GM21526 (cell line): Measurements from ENCODE around the gene IQCB1.
"Not testable (repeated sequence)": the region's sequence is repeated elsewhere in the genome, so short reads cannot be mapped to it uniquely, and the experiment has no call there.

Experiments used
- ATAC-seq: cut with Tn5 transposase; IDR thresholded peaks from one replicate; pipeline ENCODE4 v1.9.1; 2021; ENCODE audit warnings: moderate library complexity; ENCODE audit not compliant: unreplicated experiment, low FRiP score

IQCB1 gene

DNA sequence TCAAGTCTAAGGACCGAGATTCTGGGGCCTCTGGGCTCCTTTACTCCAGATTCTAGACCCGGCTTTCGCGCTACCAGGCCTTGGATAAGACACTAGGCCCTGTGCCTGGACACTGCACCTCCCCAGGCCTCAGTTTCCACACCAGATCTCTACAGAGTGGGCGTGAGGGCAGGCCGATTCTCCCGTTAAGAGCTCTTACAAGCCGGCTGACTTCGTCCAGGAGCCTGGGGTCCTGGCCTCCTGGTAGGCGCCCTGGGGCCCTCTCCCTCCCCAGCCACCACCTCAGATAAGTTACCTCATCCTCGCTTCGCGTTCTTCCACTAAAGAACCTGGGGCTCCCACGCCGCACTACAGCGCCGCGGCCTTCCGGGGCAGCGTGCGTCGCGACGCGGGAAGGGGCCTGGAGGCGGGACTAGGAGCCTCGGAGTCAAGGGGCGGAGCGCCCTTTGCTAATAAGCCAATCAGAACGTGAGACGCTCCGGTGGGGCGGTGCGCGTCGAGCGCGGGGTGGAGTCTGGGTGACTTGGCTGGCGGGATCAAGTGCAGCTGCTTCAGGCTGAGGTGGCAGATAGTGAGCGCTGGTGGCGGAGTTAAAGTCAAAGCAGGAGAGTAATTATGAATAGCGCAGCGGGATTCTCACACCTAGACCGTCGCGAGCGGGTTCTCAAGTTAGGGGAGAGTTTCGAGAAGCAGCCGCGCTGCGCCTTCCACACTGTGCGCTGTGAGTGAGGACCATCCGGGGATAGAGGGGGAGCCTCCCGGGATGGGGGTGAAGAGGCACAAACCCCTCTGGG, at the start of gene IQCB1, which contains the start of gene EAF2:
Gene IQCB1 (minus strand): TSS at position 390 of the 794 bp plus-strand sequence. CDS start 6,100 bp downstream, outside the sequence.
Gene EAF2 (plus strand): TSS at position 539 of the 794 bp plus-strand sequence. CDS start 77 bp downstream, at position 616.
- peak; percentile 95 for ATAC-seq

GRCh38 chr3:121883507-121883906, 48.6 kb upstream of the IQCB1 start:
- no peak for ATAC-seq

- no peak for ATAC-seq
Observed at GRCh38 chr3:121878411-121878810, 43.6 kb upstream of the IQCB1 start.

GRCh38 chr3:121871430-121871829, 36.6 kb upstream of the IQCB1 start:
- no peak for ATAC-seq

DNA sequence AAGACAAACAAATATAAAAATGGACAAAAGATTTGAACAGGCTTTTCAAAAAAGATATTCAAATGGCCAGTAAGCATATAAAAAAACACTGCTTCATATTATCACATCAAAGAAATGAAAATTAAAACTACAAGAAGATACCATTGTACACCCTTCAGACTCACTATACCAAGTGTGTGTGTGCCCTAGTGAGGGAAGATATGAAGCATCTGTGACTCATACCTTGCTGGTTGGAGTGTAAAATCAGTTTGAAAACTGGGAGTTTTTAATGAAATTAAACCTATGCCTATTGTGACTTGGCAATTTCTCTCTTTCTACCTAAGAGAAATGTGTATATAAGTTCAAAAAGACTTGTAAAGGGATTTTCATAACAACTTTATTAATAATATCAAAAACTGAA, 35.9 kb upstream of the IQCB1 start:
- no peak for ATAC-seq

DNA sequence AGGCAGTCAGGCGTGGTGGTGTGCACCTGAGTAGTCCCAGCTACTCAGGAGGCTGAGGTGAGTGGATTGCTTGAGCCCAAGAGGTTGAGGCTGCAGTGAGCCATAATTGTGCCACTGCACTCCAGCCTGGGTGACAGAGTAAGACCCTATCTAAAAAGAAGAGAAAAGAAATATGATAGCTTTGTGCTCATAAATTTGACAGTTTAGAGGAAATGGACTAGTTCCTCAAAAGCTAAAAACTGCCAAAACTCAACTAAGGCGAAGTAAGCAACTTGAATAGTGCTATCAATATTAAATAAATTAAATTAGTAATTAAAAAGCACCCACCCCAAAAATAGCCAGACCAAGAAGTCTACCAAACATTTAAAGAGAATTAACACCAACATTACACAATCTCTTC, 34.9 kb upstream of the IQCB1 start:
- ATAC-seq = no peak

GRCh38 chr3:121863801-121864200, 28.9 kb upstream of the IQCB1 start:
- no peak for ATAC-seq

GRCh38 chr3:121863247-121863646, 28.4 kb upstream of the IQCB1 start:
- ATAC-seq = not testable (repeated sequence)

- not testable (repeated sequence) for ATAC-seq
Observed at GRCh38 chr3:121857778-121858177, 22.9 kb upstream of the IQCB1 start.

DNA sequence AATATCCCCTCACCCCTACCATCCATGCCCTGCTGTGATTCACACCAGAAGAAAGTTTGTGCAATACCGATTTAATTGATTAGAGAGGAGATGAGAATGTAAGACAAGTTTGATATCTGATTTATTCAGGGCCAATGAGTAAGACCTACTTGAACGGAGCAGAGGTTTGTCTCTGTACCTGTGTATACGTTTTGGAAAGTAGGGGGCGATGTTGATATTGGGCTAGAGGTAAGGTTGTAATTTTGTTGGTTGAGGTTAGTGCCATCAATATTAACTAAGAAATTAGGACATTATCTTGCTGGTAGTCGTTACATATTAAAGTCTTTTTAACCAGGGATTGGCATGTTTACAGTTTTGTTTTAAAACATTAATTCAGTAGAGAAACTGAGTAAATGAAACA, 20.7 kb upstream of the IQCB1 start:
- no peak for ATAC-seq

DNA sequence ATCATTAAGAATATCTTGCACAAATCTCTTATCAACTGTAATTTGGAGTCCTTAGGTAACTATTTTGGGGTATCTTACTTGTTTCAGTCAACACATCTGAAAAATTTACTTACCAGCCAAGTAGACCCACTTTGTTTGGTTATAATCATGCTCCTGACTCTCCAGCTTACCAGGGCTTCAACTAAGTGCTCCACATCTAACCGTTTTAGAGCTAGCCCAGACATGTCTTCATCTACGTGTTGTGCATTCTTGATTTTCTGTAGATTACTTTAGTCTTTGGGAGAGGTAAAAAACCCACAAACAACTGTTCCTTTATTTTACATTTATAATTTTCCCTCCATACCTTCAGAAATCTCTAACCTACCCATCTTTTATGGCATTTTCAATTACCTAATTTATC, 17.4 kb upstream of the IQCB1 start:
- no peak for ATAC-seq

GRCh38 chr3:121844892-121845291, 10.0 kb upstream of the IQCB1 start:
- no peak for ATAC-seq

DNA sequence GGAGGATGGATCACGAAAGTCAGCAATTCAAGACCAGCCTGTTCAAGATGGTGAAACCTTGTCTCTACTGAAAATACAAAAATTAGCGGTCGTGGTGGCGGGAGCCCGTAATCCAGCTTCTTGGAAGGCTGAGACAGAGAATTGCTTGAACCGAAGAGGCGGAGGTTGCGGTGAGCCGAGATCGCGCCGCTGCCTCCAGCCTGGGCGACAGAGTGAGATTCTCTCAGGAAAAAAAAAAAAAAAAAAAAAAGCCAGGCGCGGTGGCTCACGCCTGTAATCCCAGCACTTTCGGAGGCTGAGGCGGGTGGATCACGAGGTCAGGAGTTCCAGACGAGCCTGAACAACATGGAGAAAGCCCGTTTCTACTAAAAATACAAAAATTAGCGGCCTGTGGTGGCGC, 5.1 kb upstream of the IQCB1 start:
- no peak for ATAC-seq

GRCh38 chr3:121836481-121836880, 1.6 kb upstream of the IQCB1 start:
- ATAC-seq = no peak

DNA sequence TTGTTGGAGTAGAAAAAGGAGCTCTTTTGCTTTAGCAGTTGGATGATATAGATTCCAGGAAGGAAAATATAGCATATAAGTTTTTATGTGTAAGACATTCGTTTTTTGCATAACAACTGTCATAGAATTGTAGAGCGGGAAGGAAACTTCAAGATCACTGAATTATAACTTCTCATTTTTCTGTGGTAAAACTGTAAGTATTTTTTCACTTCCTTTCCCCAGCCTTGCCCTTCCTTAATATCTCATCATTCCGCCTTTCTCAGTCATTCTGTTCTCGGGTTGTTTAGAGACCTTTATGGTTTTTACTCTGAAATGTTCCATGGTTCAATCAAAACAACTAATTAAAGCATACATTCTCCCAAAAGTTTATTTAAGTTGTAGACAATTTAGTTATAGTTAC, 1.2 kb upstream of the IQCB1 start:
- ATAC-seq = no peak

DNA sequence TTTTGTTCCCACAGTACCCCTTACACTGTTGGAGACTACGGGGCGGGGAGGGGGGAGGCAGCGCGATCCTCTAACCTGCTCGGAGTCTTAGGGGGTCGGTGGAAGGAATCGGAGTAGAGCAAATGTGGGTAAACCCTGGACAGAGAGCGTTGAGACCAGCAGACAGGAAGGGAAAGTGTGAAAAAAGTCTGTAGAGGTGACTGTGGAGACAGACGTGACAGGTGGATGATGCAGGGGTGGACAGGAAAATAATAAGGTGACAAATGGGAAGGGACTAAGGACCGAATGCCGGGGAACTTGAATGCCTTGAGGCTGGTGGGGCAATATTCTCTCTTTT, 573 bp upstream of the IQCB1 start:
- peak; percentile 28 for ATAC-seq

DNA sequence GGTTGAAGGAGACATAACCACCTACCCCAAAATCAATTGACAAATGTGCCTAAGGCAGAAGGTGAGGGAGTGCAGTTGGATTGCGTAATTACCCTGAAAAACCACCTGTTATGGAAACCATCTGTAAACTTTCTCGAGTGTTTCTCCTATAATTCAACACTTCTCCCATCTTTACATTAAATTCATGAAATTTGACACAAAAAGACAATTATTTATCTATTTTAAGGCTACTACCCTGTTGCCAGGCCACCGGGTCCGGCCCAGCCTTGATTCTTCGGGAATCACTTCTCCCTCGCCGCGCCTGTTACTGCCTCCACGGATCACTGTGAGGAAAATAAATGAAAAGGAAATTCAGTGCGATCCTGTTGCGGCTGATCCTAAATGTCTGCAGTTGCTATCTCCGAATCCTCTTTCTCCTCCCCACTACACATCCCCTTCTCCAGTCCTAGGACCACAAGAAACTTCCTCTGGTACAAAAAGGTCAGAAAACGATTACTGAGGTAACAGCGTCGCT, 646 bp downstream of the IQCB1 start:
- no peak for ATAC-seq

DNA sequence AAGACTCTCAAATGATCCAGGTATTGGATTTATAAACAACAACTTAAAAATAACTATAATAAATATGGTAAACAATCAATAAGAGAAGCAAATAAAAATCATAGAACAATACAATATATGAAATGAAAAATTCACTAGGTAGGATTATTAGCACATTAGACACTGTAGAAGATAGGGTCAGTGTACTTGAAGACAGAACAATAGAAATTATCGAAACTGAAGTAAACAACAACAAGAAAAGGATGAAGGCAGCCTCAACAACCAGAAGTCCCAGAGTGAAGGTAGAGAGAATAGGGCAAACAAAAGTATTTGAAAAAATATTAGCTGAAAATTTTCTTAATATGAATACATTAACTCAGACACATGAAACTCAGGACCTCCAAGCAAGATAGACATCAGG, 11.9 kb downstream of the IQCB1 start:
- no peak for ATAC-seq

GRCh38 chr3:121821421-121822199, 13.2 kb downstream of the IQCB1 start:
- no peak for ATAC-seq

DNA sequence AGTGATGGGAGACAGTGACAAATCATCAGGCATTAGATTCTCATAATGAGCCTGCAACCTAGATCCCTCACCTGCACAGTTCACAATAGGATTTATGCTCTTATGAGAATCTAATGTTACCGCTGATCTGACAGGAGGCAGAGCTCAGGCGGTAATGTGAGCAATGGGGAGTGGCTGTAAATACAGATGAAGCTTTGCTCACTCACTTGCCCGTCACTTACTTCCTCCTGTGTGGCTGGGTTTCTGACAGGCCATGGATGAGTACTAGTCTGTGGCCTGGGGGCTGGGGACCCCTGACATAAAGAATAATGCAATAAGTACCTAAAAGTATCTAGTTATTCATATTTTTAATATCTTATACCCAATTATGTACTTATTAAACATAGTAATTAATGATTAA, 15.6 kb downstream of the IQCB1 start:
- no peak for ATAC-seq

- ATAC-seq = no peak
Observed at GRCh38 chr3:121818578-121818977, 16.3 kb downstream of the IQCB1 start.

GRCh38 chr3:121817753-121818152, 17.1 kb downstream of the IQCB1 start:
- no peak for ATAC-seq
